CD4-positive, alpha-beta T cell treated with Interleukin-6 for 4 hours (primary cell): Measurements from ENCODE around the gene KANTR.

Experiments
- DNase-seq: peaks from one replicate; pipeline ENCODE4 v3.0.0-alpha.2; 2020; ENCODE audit warnings: mixed read lengths

The KANTR gene, protein sequence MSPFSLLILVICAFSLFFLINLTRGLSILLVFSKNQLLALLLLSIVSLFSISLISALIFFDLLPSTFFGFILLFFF

DNA sequence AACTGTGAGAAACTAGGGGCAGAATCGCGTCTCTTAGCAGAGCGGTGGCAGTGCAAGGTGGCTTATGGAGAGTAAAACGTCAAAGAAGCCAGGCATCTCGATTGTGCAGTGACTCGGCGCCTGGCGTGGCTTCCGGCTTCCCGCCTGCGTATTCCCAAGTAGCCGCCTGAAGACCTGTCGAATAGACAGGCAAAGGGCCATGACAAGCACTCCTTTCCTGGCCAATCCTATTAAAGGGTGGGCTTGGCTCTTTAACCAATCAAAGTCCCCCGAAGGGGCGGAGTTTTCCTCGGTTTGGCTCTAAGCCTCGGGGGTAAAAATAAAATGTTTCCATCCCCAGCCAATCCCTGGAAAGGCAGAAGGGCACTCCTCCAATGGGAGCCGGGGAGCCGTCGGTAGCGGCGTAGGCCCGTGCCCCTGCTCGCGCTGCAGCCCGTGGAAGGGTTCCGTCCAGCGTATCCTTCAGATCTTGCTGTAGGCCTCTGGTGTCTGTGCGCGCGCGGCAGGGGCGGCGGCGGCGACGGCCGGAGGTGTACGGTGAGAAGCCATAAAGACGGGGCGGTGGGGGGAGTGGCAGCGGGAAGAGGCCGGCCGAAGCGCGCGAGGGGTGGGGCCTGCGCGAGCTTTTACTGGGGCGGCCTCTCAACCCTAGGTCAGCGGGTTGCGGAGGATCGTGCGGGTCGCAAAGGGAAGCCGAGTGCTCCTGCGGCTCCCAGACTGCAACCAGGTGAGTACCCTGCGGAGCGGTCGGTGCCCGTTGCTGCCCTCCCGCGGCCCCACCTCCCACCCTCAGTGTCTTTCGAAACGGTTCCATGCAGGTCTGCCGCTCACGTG lies at the start of gene KANTR:
KANTR (plus strand) TSS at position 395 of the 834 bp plus-strand sequence. CDS start 30,131 bp downstream, outside the sequence.
- peak; percentile 85 for DNase-seq

DNA sequence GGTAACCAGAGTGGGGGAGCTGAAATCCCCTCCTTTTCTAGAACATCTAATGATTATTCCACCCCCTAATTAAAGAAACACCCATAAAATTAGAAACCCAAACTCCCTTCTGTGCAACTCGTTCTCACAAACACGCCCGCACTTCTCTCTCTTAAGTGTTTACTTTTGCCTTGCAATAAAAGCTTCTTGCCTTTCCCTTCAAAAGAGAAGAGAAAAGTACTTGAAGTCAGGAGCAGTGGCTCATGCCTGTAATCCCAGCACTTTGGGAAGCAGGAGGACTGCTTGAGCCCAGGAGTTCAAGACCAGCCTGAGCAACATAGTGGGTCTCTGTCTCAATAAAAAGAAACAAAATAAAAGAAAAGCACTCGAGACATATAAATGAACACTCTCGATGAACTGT lies 48.9 kb upstream of the KANTR start:
- no peak for DNase-seq

DNA sequence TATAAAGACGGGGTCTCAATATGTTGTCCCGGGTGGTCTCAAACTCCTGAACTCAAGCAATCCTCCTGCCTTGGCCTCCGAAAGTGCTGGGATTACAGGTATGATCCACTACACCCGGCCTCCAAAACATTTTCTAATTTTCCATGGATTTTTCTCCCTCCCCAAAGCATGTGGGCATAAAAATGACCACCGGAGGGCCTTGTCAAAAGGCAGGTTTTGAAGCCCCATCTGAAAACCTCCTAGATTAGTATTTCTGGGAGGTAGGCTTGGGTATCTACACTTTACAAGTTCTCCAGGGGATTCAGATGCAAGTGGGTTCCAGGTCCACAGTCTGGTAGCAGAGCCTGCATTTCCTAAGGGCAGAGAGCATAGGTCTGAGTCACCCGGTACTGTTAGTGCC lies 46.7 kb upstream of the KANTR start:
- DNase-seq: no peak

DNA sequence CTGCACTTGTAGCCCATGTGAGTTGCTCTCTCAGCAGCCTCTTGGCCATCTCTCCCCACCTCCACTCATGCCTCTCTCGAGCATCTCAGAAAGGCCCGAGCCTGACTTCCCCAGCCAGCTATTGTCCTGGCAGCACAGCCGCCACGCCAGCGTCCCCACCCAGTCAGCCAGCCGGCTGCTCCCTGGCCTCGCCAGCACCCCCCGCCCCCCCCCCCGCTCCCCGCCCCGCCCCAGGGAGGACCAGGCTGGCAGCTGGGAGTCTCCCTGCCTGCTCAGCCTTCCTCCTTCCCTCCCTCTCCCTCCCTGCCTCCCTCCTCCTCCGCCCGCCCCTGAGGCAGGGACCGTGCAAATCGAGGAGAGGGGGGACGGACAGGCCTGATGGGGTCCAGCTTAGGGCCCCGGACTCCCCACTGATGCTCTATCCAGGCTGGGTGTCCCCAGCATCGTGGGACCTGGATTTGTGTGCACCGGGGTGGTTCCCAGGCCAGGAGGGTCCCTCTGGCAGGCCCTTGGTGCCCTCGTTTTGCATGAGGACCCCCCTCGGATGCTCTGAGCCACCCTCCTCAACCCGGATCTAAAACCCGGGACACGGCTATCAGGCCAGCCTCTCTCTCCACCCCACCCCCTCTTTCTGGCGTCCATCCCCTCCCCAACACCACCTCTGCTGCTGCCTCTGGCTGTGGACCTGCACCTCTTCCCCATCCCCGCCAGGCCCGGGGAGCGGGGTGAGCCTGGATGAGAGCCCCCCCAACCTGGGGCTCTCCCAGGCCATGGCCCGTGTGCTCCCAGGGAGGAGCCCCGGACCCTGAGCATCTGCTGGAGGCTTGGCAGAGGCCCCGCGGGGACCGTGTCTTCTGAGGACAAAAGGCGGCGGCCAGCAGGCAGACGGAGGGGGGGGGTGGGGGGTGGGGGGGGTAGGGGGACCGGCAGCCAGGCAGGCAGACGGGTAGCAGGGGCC lies 45.5 kb upstream of the KANTR start, which contains the start of gene GPR173:
GPR173 (plus strand) TSS at position 621 of the 958 bp plus-strand sequence. CDS start 27,833 bp downstream, outside the sequence.
- no peak for DNase-seq

DNA sequence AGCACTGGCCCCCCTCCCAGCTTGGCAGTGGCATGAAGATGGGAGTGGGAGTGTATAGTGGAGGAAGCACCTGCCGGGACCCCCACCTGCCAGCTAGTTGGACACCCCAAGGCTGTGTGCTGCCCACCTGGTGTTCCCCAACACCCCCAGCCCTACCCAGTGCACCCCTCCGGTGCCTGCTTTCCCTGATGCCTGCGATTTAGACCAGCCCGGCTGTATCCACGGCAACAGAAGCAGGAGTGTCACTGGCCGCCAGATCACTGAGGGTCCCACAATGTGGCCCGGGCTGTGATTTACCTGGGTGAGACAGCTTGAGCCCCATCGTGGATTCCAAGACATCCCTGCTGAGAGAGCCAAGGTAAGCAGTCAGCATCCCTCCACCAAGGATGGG lies 44.8 kb upstream of the KANTR start:
- no peak for DNase-seq

DNA sequence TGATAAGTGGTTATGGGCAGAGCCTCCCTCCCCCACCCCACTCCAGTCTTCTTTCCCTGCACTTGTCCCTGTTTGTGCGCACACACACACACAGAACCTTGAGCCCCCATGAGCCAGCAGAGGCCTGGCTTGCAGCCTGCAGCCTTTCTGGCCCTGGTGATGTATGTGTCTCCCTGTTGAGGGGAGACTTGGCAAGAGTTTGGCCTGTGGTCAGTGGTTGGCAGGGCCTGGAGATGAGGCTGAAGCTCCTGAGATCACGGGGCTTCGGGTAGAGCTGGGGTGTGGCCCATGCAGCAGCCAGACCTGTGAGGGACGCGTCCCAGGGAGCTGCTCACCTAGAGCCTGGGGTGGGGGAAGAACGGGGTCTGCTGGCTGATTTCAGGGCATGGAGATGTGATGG lies 43.1 kb upstream of the KANTR start:
- no peak for DNase-seq

DNA sequence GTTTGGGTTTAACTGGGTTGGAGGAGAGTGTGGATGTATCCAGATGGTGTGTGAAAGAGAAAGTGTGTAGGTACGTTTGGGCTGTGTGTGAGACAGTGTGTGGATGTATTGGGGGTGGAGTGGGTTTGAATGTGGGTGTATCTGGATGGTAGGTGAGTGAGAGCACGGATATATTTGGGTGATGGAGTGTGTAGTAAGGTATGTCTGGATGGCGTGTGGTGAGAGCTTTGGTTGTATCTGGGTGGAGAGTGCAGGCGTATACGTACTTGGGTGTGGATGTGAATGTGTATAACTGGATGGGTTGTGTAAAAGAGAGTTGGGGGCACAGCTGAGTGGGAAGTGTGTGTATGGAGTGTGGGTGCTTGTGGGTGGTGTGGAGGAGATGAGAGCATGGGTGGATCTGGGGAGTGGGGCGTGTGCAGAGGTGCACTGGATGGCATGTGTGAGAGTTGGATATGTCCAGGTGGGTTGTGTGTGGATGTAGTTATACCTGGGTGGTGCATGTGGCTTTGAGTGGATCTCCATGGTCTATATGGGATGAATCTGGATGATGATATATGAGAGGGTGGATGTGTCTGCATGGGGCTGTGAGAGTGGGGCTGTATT lies 38.6 kb upstream of the KANTR start:
- DNase-seq: no peak

DNA sequence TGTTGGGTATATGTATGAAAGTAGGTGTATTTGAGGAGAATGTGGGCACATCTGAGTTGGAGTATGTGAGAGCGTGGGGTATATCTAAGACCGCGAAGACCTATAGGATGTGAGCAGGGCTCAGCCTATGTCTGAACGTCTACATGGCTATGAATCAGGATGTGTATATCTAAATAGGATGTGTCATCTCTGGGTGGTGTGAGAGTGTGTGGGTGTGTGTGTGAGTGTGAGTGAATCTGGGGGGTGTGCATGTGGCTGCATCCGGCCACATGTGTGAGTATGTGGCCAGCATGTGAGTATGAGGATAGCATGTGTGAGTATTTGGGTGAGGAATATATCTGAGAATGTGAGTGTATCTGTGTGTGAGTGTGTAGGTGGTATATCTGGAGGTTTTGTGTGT lies 37.6 kb upstream of the KANTR start:
- no peak for DNase-seq

DNA sequence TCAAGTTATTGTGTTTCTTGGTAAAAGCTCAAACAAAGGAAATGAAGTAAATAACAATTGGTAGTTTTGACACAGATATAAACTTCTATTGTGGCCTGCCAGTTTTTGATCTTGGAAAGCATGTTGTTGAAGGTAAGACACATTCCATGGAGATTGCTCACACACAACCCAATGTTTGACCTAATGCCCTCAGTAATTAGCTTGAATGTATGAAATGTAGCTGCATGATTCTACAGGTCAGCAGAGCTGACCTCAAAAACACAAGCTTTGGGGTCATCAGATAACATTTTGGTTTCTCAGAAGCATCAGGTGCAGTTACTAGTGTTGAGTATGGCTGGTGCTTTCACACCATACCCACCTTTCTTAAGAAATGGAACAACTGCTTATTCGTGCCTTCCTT lies 28.8 kb upstream of the KANTR start:
- DNase-seq: no peak

DNA sequence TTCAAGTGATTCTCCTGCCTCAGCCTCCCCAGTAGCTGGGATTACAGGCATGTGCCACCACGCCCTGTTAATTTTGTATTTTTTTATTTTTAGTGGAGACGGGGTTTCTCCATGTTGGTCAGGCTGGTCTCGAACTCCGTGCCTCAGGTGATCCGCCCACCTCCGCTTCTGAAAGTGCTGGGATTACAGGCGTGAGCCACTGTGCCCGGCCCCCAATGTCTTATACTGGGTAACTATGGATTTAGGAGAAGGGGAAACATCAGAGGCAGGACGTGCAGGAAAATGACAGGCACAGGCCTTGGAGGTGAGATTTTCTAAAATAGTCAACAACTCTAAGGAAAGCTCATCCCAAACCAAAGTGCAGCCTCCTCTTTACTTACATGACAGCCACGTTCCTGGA lies 22.9 kb upstream of the KANTR start:
- no peak for DNase-seq

DNA sequence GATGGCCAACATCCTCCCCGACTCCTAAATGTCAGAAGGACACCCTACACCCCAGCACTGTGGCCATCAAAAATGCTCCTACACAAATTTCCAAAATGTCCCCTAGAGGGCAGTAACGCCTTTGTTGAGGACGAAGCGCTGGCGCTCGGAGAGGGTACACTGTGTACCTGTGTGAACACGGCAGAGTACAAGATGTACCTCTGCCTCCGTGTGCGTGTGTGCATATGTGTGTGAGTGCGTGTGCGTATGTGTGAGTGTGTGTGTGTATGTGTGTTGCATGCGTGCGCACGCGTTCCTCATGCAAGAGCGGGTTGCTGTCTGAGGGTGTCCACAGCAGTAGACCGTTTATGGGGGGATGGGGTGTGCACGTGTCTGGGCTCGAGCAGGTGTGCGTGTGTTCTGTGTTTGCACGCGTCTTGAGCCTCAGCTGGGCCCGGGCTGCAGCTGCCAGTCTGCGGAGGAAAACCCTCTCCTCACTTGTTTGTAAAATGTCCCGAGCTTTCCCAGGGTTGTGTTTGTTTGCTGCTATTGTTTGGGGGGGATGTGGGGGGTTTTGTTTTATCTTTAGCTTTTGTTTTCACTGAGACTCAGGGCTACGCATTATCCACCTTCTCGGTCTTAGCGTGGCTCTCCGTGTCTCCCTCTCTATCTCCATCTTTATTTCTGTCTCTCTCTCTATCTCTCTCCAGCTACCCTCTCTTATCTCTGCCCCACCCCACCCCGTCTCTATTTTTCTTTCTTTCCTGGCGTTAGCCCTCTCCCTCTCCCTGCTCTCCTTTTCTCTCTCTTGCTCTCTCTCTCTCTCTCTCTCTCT lies 22.1 kb upstream of the KANTR start:
- DNase-seq: peak; percentile 77

DNA sequence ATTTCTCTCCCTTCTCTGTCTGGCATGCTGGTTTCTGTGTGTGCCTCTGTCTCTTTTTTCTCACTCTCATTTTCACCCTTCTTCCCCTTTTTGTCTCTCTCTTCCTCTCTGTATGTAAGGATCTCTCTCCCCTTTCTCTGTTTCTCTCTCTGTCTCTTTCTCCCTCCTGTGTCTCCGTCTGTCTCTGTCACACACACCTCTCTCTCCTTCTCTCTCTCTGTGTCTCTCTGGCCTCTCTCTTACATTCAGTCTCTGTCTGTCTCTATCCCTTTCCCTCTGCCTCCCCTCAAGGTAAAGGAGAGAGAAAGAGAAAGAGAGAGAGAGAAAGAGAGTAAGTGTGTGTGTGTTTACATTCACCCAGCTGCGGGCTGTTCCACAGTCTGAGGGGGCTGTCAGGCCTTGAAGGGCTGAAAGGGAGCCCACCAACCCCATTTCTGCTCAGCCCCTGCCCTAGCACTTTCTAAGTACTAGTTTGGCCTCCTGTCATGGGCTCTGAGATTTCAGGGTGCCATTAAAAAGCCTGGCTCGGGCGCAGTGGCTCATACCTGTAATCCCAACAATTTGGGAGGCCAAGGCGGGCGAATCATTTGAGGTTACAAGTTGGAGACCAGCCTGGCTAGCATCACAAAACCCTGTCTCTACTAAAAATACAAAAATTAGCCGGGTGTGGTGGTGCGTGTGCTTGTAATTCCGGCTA lies 21.4 kb upstream of the KANTR start:
- no peak for DNase-seq

DNA sequence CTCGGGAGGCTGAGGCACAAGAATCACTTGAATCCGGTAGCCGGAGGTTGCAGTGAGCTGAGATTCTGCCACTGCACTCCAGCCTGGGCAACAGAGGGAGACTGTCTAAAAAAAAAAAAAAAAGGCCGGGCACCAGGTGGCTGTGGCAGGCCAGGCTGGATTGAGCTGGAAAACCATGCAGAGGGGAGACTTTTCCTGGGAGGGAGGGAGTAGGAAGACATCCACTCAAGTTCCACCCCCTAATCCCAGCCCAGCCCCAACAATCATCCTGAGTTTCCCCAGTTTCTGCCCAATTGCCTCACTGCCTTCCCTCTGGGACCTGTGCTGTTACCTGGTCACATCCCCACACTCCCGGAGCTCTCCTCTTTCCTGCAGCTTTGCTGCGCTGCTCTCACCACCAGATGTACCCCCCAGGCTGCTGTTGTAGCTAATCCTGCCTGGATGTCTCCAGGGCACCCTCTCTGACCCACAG lies 20.8 kb upstream of the KANTR start:
- no peak for DNase-seq

DNA sequence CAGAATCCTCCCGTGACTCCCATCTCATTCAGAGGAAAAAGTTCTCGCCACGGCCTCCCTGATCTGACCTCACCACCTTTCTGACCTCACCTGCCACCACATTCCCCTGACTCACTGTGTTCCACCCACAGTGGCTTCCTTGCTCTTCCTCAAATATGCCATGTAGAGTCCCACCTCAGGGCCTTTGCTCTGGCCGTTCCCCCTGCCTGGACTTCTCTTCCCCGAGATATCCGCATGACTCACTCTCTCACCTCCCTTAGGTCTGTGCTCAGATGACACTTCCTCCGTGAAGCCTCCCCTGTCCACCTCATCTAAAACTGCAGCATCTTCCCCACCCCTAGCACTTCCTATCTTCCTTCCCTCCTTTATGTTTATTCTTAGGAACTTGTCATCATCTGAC lies 18.9 kb upstream of the KANTR start:
- DNase-seq: no peak

DNA sequence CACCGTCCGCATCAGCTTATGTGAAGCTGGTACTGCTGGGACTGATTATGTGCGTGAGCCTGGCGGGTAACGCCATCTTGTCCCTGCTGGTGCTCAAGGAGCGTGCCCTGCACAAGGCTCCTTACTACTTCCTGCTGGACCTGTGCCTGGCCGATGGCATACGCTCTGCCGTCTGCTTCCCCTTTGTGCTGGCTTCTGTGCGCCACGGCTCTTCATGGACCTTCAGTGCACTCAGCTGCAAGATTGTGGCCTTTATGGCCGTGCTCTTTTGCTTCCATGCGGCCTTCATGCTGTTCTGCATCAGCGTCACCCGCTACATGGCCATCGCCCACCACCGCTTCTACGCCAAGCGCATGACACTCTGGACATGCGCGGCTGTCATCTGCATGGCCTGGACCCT lies 17.3 kb upstream of the KANTR start:
- no peak for DNase-seq

DNA sequence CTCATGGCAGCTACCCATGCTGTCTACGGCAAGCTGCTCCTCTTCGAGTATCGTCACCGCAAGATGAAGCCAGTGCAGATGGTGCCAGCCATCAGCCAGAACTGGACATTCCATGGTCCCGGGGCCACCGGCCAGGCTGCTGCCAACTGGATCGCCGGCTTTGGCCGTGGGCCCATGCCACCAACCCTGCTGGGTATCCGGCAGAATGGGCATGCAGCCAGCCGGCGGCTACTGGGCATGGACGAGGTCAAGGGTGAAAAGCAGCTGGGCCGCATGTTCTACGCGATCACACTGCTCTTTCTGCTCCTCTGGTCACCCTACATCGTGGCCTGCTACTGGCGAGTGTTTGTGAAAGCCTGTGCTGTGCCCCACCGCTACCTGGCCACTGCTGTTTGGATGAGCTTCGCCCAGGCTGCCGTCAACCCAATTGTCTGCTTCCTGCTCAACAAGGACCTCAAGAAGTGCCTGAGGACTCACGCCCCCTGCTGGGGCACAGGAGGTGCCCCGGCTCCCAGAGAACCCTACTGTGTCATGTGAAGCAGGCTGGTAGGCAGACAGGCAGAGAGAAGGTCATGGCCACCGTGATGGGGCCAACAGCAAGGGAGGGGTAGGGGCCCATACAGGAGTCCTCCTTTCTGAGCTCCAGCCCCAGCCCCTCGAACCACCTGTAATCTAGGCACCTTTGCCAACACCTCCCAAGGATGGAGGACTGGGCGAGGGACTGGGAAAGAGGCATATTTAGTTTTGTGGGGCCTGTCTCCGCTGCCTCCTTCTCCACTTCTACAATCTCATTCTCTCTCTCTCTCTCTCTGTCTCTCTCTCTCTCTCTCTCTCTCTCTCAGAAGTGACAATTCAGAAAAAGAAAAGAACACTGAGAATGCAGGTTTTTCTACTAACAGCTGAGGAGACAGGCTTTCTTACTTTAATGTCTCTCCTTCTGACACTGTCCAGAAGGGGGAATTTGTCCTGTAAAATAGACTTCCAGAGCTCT lies 16.4 kb upstream of the KANTR start:
- no peak for DNase-seq

DNA sequence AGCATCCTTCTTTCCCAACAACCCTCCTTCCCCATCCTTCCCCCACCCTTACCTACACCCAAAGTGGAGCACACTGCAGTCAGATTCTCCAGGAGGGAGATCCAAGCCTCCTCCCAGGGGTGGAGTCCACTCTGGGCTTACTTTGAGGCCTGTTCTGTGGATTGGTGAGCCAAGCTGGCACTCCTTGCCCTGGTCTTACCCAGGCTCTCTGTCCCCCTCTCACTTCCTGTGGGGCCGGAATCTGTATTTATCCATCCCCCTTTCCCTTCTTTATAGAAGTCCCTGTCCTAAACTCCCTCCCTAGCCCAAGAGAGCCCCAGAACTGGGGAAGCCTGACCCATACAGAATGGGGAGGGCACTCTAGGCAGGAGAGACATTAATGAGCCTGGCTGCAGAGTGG lies 15.0 kb upstream of the KANTR start:
- no peak for DNase-seq

DNA sequence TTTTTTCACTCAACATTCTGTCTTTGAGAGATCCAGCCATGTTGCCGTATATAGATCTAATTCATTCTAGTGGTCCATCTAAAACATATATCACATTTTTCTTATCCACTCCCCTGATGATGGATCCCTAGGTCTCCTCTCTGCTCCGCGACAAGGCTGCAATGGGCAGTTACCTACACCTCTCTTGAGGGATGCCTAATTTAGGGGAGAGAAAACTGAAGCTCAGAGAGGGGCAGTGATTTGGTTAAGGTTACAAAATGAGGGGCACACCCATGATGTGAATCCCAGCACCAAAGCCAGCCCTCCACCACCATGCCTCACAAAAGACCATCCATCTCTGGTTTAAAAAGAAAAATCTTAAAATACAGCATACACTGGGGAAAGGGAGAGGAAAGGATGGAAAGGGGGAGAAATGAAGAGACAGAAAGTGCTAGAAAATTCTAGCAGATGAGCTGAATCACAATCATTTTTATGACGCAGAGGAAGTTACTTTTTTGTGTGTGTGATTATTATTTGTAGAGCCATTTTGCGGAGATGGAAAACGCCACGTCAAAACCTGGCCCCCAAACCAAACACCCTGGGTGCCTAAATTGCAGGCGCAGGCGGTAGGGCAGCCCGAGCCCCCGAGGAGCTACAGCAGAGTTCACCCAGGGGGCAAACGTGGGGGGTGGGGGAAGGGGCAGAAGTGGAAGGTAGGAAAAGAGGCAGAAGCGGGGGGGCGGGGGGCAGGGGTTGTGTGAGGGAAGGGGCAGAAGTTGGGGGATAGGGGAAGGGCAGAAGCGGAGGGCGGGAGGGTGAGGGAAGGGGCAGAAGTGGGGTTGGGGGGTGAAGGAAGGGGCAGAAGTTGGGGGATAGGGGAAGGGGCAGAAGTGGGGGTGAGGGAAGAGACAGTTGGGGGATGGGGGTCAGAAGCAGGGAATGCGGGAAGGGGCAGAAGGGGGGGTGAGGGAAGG lies 13.0 kb upstream of the KANTR start:
- DNase-seq: peak; percentile 28
